Astrocyte of the cerebellum (primary cell): ENCODE data around the gene MAGEB17.

ENCODE experiments used
- DNase-seq: peaks from one replicate; pipeline ENCODE4 v3.0.0-alpha.2; 2011; ENCODE audit warnings: low read depth
- H3K4me3 ChIP-seq: 2 replicates; pipeline ENCODE4 v1.5.1; 2011; ENCODE audit warnings: mild to moderate bottlenecking, low read depth, low read length, moderate library complexity
- CTCF ChIP-seq: IDR thresholded peaks from 2 replicates; pipeline ENCODE4 v1.5.1; 2012; ENCODE audit warnings: low read length, low read depth, moderate library complexity, mild to moderate bottlenecking; ENCODE audit errors: missing control alignments
- in situ Hi-C: cut with HindIII; loops from 2 replicates; pipeline ENCODE4 v1.10.0; 2017; ENCODE audit warnings: low sequenced_read_pairs

Gene MAGEB17

GRCh38 chrX:16213961-16214360, 46.7 kb downstream of the MAGEB17 start:
- DNase-seq, result no peak
- no peak for TF ChIP-seq CTCF
- no peak overlapping the region for H3K4me3 ChIP-seq
- in situ Hi-C loops, result no loop called here

GRCh38 chrX:16215660-16216059, 48.4 kb downstream of the MAGEB17 start:
- no peak for DNase-seq
- H3K4me3 ChIP-seq, result no peak overlapping the region
- in situ Hi-C loops, result no loop called here
- no peak for TF ChIP-seq CTCF
